ENCODE measurements around the gene GRAMD2A. TPM values are rescaled to one million over a fixed set of nuclear protein-coding genes. Genes with fewer than 3 reads are reported as not detected.

GRAMD2A gene
- not detected in 2 replicates for total RNA-seq

DNA sequence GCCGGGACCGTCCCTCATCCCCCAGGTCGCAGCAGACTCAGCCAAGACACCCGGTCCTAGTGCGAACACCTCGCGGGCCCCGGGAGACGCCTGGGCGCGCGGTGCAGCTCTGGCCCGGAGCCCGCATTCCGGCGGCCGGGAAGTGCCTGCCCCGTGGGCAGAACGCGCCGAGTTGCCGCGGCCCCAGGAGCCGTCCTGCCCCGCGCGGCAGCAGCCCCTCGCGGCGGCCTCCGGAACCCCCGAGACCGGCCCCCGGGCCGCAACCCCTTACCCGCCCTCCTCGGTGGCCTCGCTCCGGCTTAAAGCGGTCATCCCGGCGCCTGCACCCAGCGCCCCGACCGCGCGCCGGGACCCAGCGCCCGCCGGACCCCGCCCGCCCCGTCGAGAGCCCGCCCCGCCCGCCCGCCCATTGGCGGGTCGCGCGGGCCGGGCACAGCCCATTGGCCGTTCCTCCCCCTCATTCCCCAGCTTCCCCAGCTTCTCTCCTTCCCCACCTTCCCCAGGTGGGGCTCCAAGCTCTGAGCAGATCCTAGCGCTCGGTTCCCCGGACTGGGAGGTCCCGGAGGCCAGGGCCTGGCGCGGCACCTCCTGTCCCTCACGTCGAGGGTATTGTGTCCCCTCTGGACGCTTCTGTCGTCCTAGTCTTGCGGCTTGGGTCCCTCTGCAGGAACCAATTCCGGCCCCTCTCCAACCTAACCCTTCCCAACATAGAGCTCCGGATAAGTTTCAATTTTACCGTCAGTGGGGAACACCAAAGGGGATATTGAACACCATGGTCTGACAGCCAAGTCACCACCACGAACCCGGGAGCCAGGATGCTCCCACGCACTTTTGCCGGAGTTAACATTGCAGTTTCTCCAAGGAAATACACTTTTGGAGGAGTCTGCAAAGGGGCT, at the start of gene GRAMD2A:
GRAMD2A (minus strand) TSS at position 328 of the 896 bp plus-strand sequence.
- Histone ChIP-seq H3K9me3 (ENCODE audit: low read depth, low read length) (no peaks in the 10 kb centered on the region), H3K27ac (ENCODE audit: low read depth, low read length) (no peak within 1 kb of the TSS), H3K36me3 (ENCODE audit: insufficient read depth, low read length) (peaks cover 47% of the 10 kb centered on the region), H4K20me1 (ENCODE audit: insufficient read depth, low read length) (peaks cover 53% of the 10 kb centered on the region), H3K4me2 (ENCODE audit: insufficient read depth, low read length) (peak within 1 kb of the TSS; percentile 76), H2AFZ (ENCODE audit: low read length) (peak within 1 kb of the TSS; percentile 51), H3K4me1 (ENCODE audit: insufficient read depth, low read length) (peaks cover 3% of the 10 kb centered on the region), H3K79me2 (ENCODE audit: insufficient read depth, low read length) (peaks cover 5% of the 10 kb centered on the region), H3K27me3 (ENCODE audit: insufficient read depth, low read length) (no peaks in the 10 kb centered on the region), H3K4me3 (ENCODE audit: insufficient read depth, low read length) (peak within 1 kb of the TSS; percentile 63)
- TF ChIP-seq, protein P1, sequence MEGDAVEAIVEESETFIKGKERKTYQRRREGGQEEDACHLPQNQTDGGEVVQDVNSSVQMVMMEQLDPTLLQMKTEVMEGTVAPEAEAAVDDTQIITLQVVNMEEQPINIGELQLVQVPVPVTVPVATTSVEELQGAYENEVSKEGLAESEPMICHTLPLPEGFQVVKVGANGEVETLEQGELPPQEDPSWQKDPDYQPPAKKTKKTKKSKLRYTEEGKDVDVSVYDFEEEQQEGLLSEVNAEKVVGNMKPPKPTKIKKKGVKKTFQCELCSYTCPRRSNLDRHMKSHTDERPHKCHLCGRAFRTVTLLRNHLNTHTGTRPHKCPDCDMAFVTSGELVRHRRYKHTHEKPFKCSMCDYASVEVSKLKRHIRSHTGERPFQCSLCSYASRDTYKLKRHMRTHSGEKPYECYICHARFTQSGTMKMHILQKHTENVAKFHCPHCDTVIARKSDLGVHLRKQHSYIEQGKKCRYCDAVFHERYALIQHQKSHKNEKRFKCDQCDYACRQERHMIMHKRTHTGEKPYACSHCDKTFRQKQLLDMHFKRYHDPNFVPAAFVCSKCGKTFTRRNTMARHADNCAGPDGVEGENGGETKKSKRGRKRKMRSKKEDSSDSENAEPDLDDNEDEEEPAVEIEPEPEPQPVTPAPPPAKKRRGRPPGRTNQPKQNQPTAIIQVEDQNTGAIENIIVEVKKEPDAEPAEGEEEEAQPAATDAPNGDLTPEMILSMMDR (IDR thresholded peaks at IDR 0.05; ENCODE audit: extremely low read depth, low read depth, low read length), result no peak
- peak; percentile 98 for DNase-seq (ENCODE audit: insufficient read length, low spot score, missing footprints)

DNA sequence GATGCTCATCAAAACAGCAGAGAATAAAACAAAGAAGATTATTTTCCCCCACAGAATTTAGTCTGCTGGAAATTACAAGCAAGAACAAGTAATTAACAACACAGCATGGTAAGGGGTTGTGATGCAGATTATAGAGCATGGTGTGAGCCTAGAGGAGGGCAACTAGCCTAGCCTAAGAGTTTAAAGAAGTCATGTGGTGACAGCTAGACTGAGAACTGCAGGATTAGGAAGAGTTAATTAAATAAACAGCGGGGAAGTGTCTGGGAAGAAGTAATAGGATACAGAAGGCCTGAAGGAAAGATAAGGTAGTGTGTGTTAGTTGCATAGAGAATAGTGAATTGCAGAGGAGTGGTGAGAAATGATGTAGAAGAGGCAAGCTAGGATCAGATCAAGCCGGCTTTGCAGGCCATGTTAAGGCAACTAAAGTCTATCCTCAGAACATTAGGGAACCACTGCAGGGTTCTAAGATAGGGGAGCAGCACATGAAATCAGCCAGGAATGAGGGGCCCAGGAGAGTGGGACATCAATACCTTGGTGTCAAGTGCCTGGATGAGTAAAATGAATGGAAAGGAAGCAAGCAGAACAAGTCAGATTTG, 45.3 kb upstream of the GRAMD2A start:
- no peak overlapping the region for H3K4me2 ChIP-seq (ENCODE audit: insufficient read depth, low read length)
- peaks cover 47% of the 10 kb centered on the region for H3K36me3 ChIP-seq (ENCODE audit: insufficient read depth, low read length)

DNA sequence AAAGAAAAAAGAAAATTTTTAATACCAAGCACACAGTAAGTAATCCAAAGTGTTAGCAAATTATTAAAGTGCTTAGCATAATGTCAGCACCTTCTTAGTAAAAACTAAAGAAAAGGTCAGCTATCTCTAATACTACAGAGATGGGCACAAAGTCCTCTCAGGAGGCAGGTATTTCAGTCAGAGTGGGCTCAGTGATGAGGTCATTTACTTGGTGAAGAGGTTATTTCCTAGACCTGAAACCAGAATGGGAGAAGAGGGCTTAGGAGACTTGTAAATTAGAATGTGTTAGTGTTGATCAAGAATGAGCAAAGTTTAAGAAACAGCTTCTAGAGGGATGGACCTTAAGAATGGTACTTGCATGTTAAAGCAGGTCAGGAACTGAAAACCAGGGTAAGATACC, 42.1 kb upstream of the GRAMD2A start:
- H3K9me3 ChIP-seq (ENCODE audit: low read depth, low read length), result no peaks in the 10 kb centered on the region
- H3K36me3 ChIP-seq (ENCODE audit: insufficient read depth, low read length), result peaks cover 36% of the 10 kb centered on the region
- TF ChIP-seq, protein P1 (IDR thresholded peaks at IDR 0.05; ENCODE audit: extremely low read depth, low read depth, low read length), result no peak
- no peaks in the 10 kb centered on the region for H3K27me3 ChIP-seq (ENCODE audit: insufficient read depth, low read length)
- peak; percentile 14 for DNase-seq (ENCODE audit: insufficient read length, low spot score, missing footprints)
- H3K27ac ChIP-seq (ENCODE audit: low read depth, low read length), result no peak overlapping the region
- H2AFZ ChIP-seq (ENCODE audit: low read length), result no peak overlapping the region
- peaks cover 19% of the 10 kb centered on the region for H3K4me1 ChIP-seq (ENCODE audit: insufficient read depth, low read length)
- H3K79me2 ChIP-seq (ENCODE audit: insufficient read depth, low read length), result peaks cover 10% of the 10 kb centered on the region
- no peak overlapping the region for H3K4me3 ChIP-seq (ENCODE audit: insufficient read depth, low read length)
- no peaks in the 10 kb centered on the region for H4K20me1 ChIP-seq (ENCODE audit: insufficient read depth, low read length)
- H3K4me2 ChIP-seq (ENCODE audit: insufficient read depth, low read length), result no peak overlapping the region

More for the DNA sequence above, 45.3 kb upstream of the GRAMD2A start:
- H4K20me1 ChIP-seq (ENCODE audit: insufficient read depth, low read length), result no peaks in the 10 kb centered on the region
- H2AFZ ChIP-seq (ENCODE audit: low read length), result no peak overlapping the region
- no peaks in the 10 kb centered on the region for H3K79me2 ChIP-seq (ENCODE audit: insufficient read depth, low read length)
- H3K27ac ChIP-seq (ENCODE audit: low read depth, low read length), result no peak overlapping the region
- H3K9me3 ChIP-seq (ENCODE audit: low read depth, low read length), result no peaks in the 10 kb centered on the region
- peaks cover 3% of the 10 kb centered on the region for H3K4me1 ChIP-seq (ENCODE audit: insufficient read depth, low read length)
- no peaks in the 10 kb centered on the region for H3K27me3 ChIP-seq (ENCODE audit: insufficient read depth, low read length)
- no peak for DNase-seq (ENCODE audit: insufficient read length, low spot score, missing footprints)
- TF ChIP-seq, protein P1 (IDR thresholded peaks at IDR 0.05; ENCODE audit: extremely low read depth, low read depth, low read length), result no peak
- no peak overlapping the region for H3K4me3 ChIP-seq (ENCODE audit: insufficient read depth, low read length)

DNA sequence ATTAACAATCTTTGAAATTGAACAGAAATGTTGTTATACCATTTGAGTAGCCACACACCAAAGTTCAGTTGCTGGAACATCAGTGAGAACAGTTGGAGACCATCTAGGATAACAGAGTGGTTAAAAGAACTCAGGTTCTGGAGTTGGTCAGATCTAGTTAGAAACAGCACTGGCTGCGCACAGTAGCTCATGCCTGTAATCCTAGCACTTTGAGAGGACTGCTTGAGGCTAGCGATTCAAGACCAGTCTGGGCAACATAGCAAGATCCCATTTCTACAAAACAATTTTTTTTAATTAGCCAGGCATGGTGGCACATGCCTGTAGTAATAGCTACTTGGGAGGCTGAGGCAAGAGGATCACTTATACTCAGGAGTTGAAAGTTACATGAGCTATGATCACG, 41.0 kb upstream of the GRAMD2A start:
- Histone ChIP-seq H3K27me3 (ENCODE audit: insufficient read depth, low read length) (no peaks in the 10 kb centered on the region), H3K4me3 (ENCODE audit: insufficient read depth, low read length) (no peak overlapping the region)

More for the DNA sequence above, 41.0 kb upstream of the GRAMD2A start:
- no peaks in the 10 kb centered on the region for H4K20me1 ChIP-seq (ENCODE audit: insufficient read depth, low read length)
- peaks cover 19% of the 10 kb centered on the region for H3K4me1 ChIP-seq (ENCODE audit: insufficient read depth, low read length)
- TF ChIP-seq, protein P1 (IDR thresholded peaks at IDR 0.05; ENCODE audit: extremely low read depth, low read depth, low read length), result no peak
- no peaks in the 10 kb centered on the region for H3K9me3 ChIP-seq (ENCODE audit: low read depth, low read length)
- peaks cover 25% of the 10 kb centered on the region for H3K36me3 ChIP-seq (ENCODE audit: insufficient read depth, low read length)
- peak overlapping the region; percentile 97 for H3K27ac ChIP-seq (ENCODE audit: low read depth, low read length)
- H3K79me2 ChIP-seq (ENCODE audit: insufficient read depth, low read length), result peaks cover 10% of the 10 kb centered on the region
- no peak overlapping the region for H2AFZ ChIP-seq (ENCODE audit: low read length)
- no peak for DNase-seq (ENCODE audit: insufficient read length, low spot score, missing footprints)
- H3K4me2 ChIP-seq (ENCODE audit: insufficient read depth, low read length), result no peak overlapping the region
